ENCODE data around the gene SGSH.

GRCh38 chr17:80191865-80192661 is 28.1 kb downstream of the SGSH start:
- TF ChIP-seq CTCF (IDR thresholded peaks at IDR 0.05) (no peak), POLR2AphosphoS5 (IDR thresholded peaks at IDR 0.05; ENCODE audit: insufficient read depth in 1 of 2, low read depth in 1 of 2) (peak; percentile 46 to 81), POLR2A (IDR thresholded peaks at IDR 0.05) (no peak)

Measured in vagina (tissue), 2 donors.